ENCODE data around the gene ATL2.
"Not testable (repeated sequence)": the region's sequence is repeated elsewhere in the genome, so short reads cannot be mapped to it uniquely, and the experiment has no call there.

The ATL2 gene

DNA sequence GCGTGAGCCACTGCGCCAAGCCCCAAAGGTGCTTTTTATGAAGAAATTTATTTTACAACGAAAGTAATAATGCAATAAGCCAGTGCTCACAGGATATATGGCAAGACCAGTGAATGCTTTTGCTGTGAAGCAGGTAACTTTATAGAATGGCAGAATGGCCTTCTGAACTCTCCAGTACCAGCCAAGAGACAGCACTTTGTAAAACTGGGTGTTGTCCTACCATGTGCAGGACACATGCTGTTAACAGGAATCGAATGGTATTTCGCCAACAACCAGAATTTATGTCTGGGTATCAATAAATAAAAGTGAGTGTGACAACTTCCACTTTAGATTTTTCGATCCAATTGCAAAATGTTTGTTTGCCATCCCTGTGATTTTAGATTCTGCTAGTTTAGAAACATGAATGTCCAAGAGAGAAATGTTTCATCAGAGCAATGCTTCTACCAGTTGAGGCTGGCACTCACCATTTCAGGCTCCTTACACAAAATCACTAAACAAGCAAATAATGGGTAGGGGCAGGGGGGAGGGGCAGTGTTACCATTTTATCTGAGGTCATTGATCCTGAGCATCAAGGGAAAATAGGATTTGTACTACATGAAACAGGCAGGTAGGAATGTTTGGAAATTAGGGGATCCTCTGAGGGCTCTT is 95.9 kb downstream of the ATL2 start:
- no peak for TF ChIP-seq TAF1 (IDR thresholded peaks at IDR 0.05; ENCODE audit: borderline replicate concordance, low read depth, low read length)
- no peak for TF ChIP-seq POLR2A (IDR thresholded peaks at IDR 0.05; ENCODE audit: low read depth, low read length)
- TF ChIP-seq POLR2AphosphoS5 (IDR thresholded peaks at IDR 0.05; ENCODE audit: low read depth, low read length), result no peak
- DNase-seq (ENCODE audit: insufficient read length), result no peak
- no peak for FAIRE-seq

DNA sequence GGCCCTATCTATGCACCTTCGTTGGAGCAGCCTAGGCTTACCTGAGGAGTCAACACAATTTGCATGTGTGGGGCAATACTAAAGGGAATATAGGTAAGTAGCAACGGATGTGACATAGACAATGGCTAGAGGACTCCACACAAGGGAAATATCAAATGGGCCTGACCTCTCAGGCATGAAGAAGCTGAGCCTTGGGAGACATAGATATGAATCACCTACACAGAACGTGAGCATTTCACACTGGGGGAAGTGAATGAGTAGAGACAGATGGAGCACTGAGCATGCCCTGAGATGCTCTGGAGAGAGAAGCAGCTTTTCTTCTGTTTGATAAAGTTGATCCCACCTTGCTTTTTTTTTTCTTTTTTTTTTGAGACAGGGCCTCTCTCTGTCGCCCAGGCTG is 97.9 kb downstream of the ATL2 start:
- TF ChIP-seq POLR2AphosphoS5 (IDR thresholded peaks at IDR 0.05; ENCODE audit: low read depth, low read length) (no peak), POLR2A (IDR thresholded peaks at IDR 0.05; ENCODE audit: low read depth, low read length) (no peak), TAF1 (IDR thresholded peaks at IDR 0.05; ENCODE audit: borderline replicate concordance, low read depth, low read length) (no peak)
- no peak for FAIRE-seq
- DNase-seq (ENCODE audit: insufficient read length), result no peak

DNA sequence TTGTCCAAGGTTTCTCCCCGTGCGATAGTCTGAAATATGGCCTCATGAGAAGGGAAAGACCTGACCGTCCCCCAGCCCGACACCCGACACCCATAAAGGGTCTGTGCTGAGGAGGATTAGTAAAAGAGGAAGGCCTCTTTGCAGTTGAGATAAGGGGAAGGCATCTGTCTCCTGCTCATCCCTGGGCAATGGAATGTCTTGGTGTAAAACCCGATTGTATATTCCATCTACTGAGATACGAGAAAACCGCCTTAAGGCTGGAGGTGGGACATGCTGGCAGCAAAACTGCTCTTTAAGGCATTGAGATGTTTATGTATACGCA is 99.0 kb downstream of the ATL2 start:
- DNase-seq (ENCODE audit: insufficient read length); FAIRE-seq: not testable (repeated sequence)

DNA sequence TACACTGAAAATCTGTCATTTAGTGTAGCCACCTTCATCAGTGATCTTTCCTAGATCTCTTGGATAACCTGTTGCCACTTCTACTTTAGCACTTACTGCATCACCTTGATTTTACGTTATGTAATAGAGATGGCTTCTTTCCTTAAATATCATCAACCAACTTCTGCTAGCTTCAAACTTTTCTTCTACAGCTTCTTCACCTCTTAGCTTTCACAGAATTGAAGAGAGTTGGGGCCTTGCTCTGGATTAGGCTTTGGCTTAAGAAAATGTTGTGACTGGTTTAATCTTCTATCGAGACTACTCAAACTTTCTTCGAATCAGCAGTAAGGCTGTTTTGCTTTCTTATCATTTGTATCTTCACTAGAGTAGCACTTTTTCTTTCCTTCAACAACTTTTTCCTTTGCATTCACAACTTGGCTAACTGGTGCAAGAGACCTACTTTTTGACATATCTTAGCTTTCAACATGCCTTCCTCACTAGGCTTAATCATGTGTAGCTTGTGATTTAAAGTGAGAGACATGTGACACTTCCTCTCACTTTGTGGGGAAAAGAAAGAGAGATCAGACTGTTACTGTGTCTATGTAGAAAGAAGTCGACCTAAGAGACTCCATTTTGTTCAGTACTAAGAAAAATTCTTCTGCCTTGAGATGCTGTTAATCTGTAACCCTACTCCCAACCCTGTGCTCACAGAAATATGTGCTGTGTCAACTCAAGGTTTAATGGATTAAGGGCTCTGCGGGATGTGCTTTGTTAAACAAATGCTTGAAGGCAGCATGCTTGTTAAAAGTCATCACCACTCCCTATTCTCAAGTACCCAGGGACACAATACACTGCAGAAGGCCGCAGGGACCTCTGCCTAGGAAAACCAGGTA is 99.6 kb downstream of the ATL2 start:
- DNase-seq (ENCODE audit: insufficient read length), result no peak
- no peak for FAIRE-seq
- TF ChIP-seq POLR2AphosphoS5 (IDR thresholded peaks at IDR 0.05; ENCODE audit: low read depth, low read length) (no peak), TAF1 (IDR thresholded peaks at IDR 0.05; ENCODE audit: borderline replicate concordance, low read depth, low read length) (no peak), POLR2A (IDR thresholded peaks at IDR 0.05; ENCODE audit: low read depth, low read length) (no peak)

DNA sequence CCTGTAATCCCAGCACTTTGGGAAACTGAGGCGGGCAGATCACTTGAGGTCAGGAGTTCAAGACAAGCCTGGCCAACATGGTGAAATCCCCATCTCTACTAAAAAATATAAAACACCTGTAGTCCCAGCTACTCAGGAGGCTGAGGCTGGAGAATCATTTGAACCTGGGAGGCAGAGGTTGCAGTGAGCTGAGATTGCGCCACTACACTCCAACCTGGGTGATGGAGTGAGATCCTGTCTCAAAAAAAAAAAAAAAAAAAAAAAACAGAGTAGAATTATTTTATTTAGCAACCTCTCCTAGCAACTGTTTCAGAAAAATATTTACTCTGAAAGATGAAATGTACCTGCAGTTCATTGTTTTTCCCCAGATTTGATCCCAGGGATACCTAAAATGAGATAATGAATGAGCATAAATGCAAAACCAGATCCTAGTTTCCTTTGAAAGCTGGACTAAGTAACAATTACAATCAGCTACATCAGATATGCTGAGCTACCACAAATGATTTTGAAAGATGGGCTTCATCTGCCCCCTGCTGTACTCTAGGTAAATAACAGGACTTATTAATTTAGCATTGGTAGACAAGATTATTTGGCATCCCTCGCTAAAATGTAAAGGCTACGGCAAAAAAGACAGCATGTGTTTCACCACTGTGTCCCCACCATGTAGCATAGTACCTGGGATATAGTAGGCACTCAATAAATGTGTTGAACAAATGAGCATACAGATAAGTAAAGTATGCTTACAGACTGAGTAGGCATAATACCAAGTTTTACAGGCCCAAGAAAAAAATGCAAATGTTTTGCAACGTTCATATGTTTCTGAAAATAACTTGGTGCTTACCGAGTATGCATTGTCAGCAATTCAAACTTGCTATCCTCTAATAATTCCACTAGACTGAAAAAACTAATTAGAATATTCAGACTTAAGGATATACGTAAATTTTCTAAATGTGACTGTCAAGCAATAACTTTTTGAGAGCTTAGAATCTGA is 102.5 kb downstream of the ATL2 start:
- peak; percentile 13 for DNase-seq (ENCODE audit: insufficient read length)
- TF ChIP-seq TAF1 (IDR thresholded peaks at IDR 0.05; ENCODE audit: borderline replicate concordance, low read depth, low read length) (no peak), POLR2A (IDR thresholded peaks at IDR 0.05; ENCODE audit: low read depth, low read length) (no peak), POLR2AphosphoS5 (IDR thresholded peaks at IDR 0.05; ENCODE audit: low read depth, low read length) (no peak)
- peak; percentile 97 for FAIRE-seq

DNA sequence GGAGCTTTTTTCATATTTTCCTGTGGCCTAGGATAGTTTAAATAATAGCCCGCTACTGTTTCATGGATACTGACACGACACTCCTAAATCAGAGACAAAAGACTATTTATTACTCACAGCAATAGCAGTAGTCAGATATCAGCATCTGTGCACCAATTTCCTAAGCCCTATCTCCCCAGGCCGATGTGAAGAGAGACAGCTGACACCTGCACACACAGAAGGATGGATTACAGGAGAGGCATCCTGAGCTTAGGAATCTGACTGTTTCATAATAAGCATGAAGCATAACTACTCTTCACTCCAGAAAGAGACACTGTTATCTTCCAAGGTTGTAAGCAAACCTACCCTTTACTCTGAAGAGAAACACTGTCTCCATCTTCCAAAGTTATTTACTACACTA is 105.4 kb downstream of the ATL2 start:
- DNase-seq (ENCODE audit: insufficient read length), result no peak
- TF ChIP-seq TAF1 (IDR thresholded peaks at IDR 0.05; ENCODE audit: borderline replicate concordance, low read depth, low read length), result no peak
- no peak for FAIRE-seq

DNA sequence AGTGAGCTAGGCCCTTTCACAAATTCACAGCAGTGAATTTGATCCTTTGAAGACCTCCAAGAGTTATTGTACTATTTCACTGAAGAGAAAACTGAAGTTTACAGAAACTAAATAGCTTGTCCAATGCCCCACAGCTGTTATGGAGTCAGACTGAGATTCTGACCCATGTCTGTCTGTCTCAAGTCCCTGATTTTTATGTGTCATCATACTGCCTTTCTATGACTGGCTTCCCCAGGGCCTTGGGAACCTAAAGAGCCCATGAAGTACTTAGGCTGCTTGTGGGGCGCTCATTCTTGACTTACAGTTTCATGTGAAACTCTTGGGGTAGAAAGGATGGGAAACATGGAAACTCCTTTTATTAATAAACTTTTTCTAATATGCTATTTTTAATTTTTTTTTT is 107.7 kb downstream of the ATL2 start:
- FAIRE-seq (no peak), DNase-seq (ENCODE audit: insufficient read length) (no peak)
- TF ChIP-seq TAF1 (IDR thresholded peaks at IDR 0.05; ENCODE audit: borderline replicate concordance, low read depth, low read length) (no peak), POLR2A (IDR thresholded peaks at IDR 0.05; ENCODE audit: low read depth, low read length) (no peak), POLR2AphosphoS5 (IDR thresholded peaks at IDR 0.05; ENCODE audit: low read depth, low read length) (no peak)

DNA sequence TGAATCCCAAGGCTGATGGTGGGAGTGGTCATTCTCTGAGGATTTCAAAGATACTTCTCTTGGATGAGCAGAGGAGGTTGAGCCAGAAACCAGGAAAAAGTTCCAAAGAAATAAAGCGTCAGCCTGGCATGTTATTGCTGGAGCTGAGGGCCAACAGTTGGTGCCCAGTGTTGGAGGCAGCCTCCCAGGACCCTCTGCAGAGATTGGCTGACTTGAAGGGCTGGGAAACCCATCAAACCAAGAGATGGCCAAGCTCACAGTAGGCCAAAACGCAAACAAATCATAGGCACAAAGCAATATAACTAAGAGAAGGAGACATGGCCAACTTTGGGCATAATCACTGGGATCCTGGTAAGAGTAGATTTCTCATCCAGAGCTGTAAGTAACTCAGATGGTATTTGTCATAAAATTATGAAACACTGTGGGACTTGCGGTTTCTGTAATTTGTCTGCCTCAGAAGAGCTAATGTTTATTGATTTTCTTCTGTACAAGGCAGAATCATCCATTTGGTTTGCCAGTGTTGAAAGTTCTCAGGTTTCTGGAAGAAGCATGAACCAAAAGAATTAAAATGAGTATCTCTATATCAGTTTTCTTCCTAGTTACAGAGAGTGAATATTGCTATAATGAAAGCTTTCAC is 108.3 kb downstream of the ATL2 start:
- TF ChIP-seq POLR2AphosphoS5 (IDR thresholded peaks at IDR 0.05; ENCODE audit: low read depth, low read length) (no peak), TAF1 (IDR thresholded peaks at IDR 0.05; ENCODE audit: borderline replicate concordance, low read depth, low read length) (no peak)
- FAIRE-seq, result no peak

DNA sequence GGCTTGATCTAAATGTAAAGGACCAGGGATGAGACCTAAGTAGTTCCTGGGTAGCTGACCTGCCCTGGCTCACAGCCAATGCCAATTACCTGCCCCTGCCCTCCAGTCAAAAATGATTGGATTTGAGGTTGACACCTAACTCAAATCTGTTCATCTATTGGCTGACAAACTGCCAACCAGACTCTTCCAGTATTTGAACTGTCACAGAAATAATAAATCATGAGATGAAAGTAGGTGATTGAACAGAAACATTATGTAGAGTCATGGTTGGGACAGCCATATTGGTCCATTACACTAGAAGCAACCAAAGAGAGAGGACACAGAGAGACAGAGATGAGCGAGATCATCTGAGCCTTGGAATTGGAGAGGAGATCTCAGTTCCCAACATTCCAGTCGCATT is 109.1 kb downstream of the ATL2 start:
- FAIRE-seq (no peak), DNase-seq (ENCODE audit: insufficient read length) (no peak)
- TF ChIP-seq TAF1 (IDR thresholded peaks at IDR 0.05; ENCODE audit: borderline replicate concordance, low read depth, low read length) (no peak), POLR2AphosphoS5 (IDR thresholded peaks at IDR 0.05; ENCODE audit: low read depth, low read length) (no peak), POLR2A (IDR thresholded peaks at IDR 0.05; ENCODE audit: low read depth, low read length) (no peak)

More for the DNA sequence above, 108.3 kb downstream of the ATL2 start:
- no peak for DNase-seq (ENCODE audit: insufficient read length)

DNA sequence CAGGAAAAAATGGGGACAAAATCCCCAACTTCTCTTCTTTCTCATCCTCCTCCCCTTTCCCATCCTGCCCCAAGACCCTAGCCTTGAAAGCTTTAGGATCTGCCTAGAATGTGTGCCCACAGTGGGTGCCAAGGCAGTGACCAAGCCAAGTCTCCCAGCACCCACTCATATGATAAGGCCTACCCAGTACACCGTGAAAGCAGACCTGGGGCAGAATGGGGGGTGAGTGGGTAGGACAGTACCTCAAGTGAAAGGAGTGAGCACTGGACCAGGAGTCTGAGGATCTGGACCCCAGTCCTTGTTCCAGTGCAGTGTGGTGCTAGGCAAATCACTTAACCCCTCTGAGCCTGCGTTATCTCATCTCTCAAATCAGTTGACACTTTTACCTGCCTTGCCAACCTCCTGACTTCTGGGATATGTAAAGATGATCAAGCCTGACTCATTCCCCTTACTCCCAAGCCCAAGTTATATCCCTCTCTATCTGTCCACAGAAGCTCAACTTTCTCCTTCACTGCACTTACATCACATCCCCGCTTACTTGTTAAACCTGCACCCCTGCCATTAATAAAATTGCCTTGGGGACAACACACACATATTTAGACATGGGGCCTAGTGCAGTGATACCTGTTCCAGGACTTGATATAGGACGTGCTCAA is 109.7 kb downstream of the ATL2 start:
- DNase-seq (ENCODE audit: insufficient read length), result no peak
- TF ChIP-seq TAF1 (IDR thresholded peaks at IDR 0.05; ENCODE audit: borderline replicate concordance, low read depth, low read length) (no peak), POLR2AphosphoS5 (IDR thresholded peaks at IDR 0.05; ENCODE audit: low read depth, low read length) (no peak), POLR2A (IDR thresholded peaks at IDR 0.05; ENCODE audit: low read depth, low read length) (no peak)
- FAIRE-seq, result peak; percentile 30

Measured in GM12892 (cell line).